ELR (cell line): Measurements from ENCODE around the gene AMFR.
"Not testable (repeated sequence)": the region's sequence is repeated elsewhere in the genome, so short reads cannot be mapped to it uniquely, and the experiment has no call there.

Experiments used
- DNase-seq: peaks from one replicate; pipeline ENCODE4 v3.0.0-alpha.2; 2015; ENCODE audit warnings: low read depth

AMFR gene

DNA sequence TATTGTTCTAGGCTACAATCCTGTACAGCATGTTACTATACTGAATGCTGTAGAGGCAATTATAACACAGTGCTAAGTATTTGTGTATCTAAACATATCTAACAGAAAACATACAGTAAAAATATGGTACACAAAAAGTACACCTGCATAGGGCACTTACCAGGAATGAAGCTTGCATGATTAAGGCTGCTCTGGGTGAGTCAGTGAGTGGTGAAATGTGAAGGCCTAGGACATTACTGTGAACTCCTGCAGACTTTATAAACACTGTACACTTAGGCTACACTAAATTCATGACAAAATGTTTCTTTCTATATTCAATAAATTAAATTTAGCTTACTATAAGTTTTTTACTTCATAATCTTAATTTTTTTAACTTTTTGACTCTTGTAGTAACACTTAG lies 37.1 kb downstream of the AMFR start:
- peak; percentile 78 for DNase-seq

DNA sequence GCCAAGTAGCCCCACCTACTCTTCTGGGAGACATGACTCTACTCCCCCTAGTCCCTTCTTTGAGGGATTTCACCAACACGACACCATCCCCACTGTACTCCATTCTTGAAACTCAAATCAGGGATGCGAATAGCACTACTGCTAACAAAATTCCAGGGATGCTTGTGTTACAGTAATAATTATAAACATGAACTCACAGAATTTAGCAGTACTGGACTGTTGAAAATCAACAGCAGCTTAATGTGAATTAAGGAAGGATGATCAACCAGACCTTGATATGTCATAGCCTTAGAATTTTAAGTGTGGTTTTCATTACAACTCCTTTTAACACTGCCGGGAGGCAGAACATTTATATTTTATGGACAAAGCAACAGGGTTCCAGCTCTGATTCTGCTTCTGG lies 37.9 kb downstream of the AMFR start:
- DNase-seq: no peak

DNA sequence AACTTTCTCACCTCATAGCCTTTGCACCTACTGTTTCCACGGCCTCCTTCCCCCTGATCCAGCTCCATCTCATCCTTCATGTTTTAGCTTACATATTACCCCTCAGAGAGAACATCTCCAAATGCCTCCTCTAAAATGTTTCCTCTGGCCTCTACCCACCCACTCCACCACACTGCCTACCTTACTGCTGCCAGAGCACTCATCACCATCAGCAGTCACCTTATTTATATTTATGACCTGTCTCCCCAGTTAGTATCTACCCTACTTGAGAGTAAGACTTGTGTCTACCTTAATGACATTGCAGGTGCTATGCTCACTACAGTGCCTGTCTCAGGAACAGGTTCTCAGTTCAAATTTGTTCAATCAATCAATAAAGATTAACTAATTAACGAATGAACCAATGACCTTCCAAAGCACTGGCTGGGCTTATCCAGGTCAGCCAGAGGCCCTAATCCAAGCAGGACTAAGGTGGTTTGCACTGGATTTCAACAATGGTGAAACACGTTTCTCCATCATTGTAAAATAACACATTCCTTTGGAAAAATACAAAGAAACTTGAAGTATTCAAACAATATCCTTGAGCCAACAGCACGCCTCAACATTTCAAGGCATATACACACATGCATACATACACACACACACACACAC lies 41.1 kb downstream of the AMFR start:
- DNase-seq: no peak

DNA sequence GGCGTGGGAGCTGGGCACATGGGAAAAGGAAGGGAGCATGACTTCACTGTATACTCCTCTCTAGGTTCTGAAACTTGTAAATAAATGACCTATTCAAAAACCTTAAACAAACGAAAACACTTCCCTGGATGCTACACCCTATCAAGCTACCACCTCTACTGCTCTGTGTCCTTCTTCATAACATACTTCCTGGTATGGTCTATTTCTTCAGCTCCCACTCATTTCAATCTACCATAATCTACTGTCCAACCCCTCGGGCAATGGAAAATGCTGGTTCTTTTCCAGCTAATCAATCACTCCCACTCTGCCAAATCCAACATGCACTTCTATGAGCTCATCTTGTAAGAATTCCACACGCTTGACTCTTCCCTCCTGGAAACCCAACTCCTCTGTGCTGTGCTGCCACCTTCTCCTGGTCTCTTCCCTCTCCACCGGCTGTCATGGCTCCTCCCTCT lies 42.4 kb downstream of the AMFR start:
- DNase-seq: peak; percentile 90

DNA sequence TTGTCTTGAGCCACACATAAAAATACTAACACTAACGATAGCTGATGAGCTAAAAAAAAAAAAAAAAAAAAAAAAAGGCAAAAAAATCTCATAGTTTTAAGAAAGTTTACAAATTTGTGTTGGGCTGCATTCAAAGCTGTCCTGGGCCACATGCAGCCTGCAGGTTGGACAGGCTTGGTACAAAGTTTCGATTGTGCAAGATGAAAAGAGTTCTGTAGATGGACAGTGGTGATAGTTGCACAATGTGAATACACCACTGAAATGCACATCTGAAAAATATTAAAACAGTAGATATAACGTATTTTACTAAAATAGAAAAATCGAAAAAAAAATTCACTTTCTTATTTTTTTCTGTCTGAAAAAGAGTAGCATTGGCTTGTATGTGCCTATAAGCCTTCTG lies 42.9 kb downstream of the AMFR start:
- DNase-seq: no peak

- not testable (repeated sequence) for DNase-seq
Measured at GRCh38 chr16:56380778-56381485, 44.4 kb downstream of the AMFR start.

DNA sequence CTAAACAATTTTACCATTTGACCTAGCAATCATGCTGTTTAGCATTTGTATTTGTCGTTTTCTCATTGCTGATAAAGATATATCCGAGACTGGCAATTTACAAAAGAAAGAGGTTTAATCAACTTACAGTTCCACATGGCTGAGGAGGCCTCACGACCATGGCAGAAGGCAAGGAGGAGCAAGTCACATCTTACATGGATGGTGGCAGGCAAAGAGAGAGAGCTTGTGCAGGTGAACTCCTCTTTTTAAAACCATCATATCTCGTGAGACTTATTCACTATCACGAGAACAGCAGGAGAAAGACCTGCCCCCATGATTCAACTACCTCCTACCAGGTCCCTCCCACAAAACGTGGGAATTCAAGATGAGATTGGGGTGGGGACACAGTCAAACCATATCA lies 46.3 kb downstream of the AMFR start:
- not testable (repeated sequence) for DNase-seq

DNA sequence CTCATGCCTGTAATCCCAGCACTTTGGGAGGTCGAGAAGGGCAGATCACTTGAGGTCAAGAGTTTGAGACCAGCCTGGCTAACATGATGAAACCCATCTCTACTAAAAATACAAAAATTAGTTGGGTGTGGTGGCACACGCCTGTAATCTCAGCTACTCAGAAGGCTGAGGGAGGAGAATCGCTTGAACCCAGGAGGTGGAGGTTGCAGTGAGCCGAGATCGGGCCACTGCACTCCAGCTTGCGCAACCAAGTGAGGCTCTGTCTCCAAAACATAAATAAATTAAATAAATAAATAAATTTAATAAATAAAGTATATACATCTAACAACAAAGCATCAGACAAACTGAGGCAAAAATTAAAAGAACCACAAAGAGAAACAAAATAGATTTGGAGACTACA lies 49.6 kb downstream of the AMFR start:
- not testable (repeated sequence) for DNase-seq

DNA sequence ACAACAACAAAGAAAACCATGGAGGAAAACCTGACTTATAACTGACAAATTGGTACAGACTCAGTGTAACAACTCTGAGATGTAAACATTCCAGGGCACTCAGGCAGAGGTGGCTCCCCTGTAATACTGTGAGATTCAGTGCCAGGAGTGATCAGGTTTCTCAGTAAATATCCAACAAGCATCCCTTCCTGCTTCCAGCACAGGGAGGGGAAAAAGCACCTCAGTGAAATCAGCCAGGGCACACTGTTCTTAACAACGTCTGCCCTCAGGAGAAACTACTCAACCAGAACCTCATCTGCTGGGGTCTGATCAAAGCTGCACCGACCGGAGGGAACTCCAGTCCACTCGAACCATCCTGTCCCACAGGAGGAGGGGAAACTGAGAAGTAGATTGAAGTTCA lies 52.3 kb downstream of the AMFR start:
- no peak for DNase-seq

DNA sequence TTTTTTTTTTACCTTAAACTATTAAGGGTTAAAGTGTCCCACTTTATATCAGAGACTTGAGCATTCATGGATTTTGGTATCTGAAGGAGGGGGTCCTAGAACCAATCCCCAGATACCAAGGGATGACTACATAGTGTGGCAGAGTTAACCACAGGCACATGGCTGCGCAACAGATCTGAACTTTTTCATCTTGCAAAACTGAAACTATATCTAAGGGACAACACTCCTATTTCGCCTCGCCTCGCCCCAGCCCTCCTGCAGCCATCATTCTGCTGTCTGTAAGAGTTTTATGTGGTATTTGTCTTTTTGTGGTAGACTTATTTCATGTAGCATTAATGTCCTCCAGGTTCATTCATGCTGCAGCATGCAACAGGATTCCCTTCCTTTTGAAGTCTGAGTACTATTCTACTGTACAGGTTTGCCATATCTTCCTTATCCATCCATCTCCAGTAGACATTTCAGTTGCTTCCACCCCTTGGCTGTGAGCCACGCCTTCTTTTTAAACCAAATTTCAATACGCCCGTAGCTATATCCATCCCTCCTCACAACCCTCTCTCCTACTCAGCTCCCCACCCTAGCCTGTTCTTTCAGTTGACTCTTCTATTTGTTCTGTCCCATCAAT lies 53.2 kb downstream of the AMFR start:
- DNase-seq: no peak

GRCh38 chr16:56371660-56371937 lies 53.7 kb downstream of the AMFR start:
- DNase-seq: no peak

- peak; percentile 69 for DNase-seq
Measured at GRCh38 chr16:56370875-56371659, 54.3 kb downstream of the AMFR start.

DNA sequence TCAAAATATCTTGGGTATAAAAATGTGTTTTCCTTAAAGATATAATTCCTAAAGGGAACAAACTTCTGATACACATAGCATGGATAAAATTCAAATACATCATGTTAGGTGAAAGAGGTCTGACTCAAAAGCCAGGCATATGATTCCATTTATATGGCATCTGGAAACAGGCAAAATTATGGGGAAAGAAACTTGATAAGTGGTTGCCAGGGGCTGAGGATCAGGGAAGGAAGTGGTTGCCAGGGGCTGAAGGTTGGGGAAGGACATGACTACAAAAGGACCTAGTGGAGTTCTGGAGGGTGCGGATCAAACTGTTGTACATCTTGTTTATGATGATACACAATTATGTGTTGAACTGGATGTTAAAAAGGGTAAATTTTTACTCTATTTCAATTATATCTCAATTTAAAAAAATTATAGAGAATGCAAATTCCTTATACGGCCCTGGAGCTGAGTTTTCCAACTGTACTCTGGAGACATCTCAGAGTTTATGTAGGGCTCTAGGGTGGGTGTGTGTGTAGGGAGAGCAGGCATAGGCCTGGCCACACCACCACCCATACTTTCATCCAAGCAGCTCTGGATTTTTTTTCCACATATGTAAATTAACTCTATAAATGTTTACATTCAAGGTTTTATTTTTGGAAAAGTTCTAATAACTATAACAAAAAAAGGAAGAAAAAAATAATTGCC lies 55.0 kb downstream of the AMFR start:
- DNase-seq: no peak

- no peak for DNase-seq
Measured at GRCh38 chr16:56369202-56369601, 56.1 kb downstream of the AMFR start.

GRCh38 chr16:56368545-56368944 lies 56.8 kb downstream of the AMFR start:
- no peak for DNase-seq

GRCh38 chr16:56367764-56368163 lies 57.6 kb downstream of the AMFR start:
- no peak for DNase-seq

DNA sequence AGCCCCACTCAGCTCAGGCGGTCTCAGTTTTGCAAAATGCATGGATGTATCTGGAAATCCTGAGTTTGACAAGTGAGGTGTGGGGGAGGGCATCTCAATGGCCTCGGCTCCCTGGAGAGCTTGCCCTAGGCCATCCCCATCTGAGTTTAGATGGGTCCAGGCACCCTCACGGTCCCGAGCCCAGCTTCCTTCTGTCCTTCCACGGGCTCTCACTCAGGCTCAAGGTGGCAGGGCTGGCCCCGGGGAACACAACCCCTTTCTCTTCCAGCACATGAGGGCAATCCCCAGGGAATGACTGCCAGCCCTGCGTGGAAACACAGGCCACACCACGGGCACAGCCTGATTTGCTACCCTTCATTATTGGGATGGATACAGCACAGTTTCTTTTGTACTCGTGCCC lies 58.4 kb downstream of the AMFR start:
- DNase-seq: no peak

DNA sequence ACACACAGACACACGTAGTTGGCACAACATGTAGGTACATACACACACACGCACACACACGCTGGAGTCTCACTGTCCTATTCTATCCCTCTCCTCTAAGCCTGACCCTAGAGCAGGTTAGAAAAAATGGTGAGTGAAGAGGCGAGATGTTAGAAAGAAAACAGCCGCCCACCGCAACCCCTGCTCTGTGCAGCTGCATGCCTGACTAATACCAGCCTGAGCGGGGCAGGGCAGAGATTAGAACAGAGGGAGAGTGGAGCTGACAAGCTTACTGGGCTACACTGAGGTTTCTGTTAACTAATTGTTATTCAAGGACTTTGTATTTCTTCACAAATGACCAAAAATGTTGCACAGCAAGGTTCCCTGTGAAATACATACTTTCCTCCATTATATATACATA lies 59.8 kb downstream of the AMFR start:
- DNase-seq: no peak

GRCh38 chr16:56364865-56365264 lies 60.5 kb downstream of the AMFR start:
- no peak for DNase-seq

DNA sequence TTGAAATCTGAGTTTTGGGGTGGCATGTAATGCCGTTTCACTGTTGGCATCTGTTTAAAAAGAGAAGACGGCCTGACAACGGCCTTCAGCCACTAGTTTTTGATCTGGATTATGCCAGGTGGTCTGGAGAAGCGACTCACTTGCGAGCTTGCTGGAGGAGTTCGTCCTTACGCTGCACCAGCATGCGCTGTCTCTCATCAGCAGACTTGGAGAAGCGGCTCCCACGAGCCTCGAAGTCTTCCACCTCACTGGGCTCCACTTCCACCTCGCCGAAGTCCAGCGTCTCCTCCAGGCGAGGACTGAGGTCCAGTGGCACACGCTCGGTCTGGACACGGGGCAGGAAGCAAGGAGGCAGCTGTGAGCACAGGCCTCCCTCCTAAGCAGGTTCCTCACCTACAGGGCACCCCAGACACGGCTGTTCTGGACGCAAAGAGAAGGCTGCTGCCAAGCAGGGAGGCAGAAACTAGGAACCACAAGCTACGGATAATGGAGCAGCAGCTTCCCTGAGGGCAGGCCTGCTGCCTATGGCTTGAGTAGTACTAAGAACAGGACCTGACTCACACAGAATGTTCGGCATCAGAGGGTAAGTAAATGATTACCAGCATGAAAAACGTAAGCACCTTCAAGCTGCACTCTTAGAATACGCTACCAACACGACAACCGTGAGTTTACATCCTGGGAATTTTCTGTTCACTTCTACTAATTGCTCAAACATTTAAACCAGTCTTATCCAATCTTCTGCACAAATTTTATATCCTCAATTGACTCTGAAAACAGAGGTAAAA lies 61.4 kb downstream of the AMFR start:
- no peak for DNase-seq

DNA sequence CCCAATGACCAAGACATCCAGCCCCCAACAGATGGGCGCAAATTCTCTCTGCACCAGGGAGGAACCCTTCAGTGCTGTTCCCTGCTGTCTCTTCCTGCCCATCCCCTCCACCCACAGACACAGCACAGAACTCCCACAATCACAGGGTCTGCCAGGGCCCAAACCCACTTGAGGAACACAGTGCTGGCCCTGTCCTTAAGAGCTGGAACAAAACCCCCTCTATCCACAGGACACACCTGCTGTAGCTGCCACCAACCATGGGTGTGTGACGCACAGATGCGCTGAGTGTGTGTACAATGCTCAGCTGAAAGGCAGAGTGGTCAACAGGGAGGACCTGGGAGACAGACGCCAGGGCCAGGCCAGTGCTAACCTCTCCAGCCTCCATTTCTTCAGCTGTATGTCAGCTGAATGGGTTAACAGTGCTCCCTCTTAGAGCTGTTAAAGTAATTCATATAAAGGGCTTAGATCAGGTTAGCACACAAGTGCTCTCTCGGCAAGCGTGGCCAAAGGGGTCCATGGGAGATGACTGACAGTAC lies 62.1 kb downstream of the AMFR start:
- DNase-seq: no peak
